Stimulated activated CD8-positive, alpha-beta memory T cell treated with anti-CD3 and anti-CD28 coated beads, Interleukin-12 subunit alpha, Interleukin-12 subunit beta, amount 100 ng/mL, for 24 hours (primary cell): ENCODE results near the gene BCAM.
"Not testable (repeated sequence)": the region's sequence is repeated elsewhere in the genome, so short reads cannot be mapped to it uniquely, and the experiment has no call there.

Experiments used
- DNase-seq: peaks from one replicate; pipeline ENCODE4 v3.0.0-alpha.2; 2020; ENCODE audit errors: extremely low read depth

BCAM gene

GRCh38 chr19:44848812-44849447, 40.0 kb downstream of the BCAM start:
- no peak for DNase-seq

DNA sequence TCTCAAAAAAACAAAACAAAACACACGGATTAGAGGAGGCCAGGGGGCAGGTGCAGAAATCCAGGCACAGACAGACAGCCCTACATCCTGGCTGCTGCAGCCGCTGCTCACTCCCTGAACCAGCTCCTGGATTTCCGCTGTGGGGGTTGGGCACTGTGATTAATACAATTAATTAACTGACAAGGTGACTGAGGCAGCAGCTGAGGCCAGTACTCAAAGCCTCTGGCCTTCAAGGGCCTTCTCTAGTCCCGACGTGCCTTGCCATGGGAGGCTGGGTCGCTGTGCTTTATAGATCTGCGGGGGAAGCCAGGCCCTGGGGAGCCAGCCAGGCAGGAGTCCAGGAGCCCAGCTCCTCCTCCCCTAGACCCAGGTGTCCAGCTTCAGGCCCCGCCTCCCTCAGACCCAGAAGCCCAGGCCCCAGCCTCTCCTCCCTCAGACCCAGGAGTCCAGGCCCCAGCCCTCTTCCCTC, 41.8 kb downstream of the BCAM start:
- no peak for DNase-seq

GRCh38 chr19:44851427-44851826, 42.5 kb downstream of the BCAM start:
- no peak for DNase-seq

- no peak for DNase-seq
These were observed 46.7 kb downstream of the BCAM start for GRCh38 chr19:44855606-44856005.

DNA sequence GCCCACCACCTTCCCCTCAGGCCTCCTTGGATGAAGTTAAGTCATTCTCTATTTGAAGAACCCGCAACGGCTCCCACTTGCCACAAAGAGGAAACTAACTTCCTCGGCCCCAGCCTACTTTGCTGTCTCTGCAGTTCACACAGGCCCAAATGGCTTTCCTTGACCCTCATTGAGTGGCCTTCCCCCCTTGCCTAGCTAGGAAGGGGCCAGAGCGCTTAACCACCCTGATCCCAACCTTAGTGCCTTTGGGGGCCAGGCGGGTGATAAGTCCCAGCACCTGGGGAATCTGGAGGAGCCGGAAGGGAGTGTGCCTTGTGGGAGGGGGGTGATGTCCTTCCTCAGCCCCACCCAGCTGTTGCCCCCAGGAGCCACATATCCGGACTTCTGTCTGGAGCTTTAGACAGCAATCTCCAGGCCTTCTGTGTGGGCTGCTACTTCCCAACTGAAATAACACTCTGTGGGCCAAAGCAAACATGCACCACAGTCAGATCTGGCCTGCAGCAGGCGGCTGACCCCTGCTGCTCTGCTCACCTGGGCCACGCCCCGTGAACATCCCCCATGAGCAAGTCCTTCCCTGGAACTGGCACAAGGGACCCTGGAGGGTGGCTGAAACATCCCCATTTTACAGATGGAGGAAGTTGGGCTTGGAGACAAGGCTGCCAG, 47.6 kb downstream of the BCAM start:
- DNase-seq, result no peak

- DNase-seq, result no peak
These were observed 48.9 kb downstream of the BCAM start for GRCh38 chr19:44857837-44858236.

DNA sequence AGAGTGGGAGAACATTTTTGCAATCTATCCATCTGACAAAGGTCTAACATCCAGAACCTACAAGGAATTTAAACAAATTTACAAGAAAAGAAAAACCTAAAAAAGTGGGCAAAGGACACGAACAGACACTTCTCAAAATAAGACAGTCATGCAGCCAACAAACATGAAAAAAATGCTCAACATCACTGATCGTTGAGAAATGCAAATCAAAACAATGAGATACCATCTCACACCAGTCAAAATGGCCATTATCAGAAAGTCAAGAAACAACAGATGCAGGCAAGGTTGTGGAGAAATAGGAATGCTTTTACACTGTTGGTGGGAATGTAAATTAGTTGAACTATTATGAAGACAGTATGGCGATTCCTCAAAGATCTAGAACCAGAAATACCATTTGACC, 52.7 kb downstream of the BCAM start:
- not testable (repeated sequence) for DNase-seq

- no peak for DNase-seq
These were observed 55.1 kb downstream of the BCAM start for GRCh38 chr19:44863990-44864389.

DNA sequence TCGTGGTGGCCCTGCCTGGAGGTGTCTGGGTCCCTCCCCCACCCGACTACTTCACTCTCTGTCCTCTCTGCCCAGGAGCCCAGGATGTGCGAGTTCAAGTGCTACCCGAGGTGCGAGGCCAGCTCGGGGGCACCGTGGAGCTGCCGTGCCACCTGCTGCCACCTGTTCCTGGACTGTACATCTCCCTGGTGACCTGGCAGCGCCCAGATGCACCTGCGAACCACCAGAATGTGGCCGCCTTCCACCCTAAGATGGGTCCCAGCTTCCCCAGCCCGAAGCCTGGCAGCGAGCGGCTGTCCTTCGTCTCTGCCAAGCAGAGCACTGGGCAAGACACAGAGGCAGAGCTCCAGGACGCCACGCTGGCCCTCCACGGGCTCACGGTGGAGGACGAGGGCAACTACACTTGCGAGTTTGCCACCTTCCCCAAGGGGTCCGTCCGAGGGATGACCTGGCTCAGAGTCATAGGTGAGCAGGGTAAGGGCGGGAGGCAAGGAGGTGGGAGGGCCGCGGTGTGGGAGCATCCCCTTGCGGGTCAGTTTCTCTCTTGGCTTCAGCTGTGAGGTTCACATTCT, 56.4 kb downstream of the BCAM start:
- DNase-seq, result no peak

DNA sequence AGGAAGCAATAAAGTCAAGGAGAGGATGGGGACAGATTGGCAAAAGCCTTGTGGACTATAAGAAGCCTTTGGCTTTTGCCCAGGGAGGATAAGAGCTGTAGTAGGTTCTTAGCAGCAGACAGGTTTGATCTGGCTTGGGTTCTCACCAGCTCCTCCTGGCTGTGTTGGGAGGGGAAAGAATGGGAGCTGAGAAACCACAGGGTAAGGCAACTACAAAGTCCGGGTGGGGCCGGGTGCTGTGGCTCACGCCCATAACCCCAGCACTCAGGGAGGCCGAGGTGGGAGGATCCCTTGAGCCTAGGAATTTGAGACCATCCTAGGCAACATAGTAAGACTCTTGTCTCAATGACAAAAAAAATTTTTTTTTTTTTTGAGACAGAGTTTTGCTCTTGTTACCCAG, 57.8 kb downstream of the BCAM start:
- DNase-seq, result no peak

DNA sequence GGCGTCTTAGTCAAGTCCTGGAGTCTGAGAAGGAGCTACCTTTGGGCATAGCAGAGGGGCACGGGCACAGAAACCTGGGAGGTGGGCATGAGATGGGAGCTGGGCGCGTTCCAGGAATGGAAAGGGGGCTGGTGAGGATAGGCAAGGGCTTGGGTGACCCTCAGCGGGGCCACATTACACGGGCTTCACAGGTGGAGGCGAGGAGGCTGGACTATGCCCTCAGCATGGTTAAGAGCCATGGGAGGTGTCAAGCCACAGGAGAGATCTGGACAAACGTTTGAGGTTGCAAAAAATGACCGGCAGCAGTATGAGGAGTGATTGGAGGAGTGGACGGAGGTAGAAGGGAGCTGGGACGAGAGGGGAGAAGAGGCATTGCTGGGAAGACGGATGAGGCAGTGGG, 58.7 kb downstream of the BCAM start:
- no peak for DNase-seq

DNA sequence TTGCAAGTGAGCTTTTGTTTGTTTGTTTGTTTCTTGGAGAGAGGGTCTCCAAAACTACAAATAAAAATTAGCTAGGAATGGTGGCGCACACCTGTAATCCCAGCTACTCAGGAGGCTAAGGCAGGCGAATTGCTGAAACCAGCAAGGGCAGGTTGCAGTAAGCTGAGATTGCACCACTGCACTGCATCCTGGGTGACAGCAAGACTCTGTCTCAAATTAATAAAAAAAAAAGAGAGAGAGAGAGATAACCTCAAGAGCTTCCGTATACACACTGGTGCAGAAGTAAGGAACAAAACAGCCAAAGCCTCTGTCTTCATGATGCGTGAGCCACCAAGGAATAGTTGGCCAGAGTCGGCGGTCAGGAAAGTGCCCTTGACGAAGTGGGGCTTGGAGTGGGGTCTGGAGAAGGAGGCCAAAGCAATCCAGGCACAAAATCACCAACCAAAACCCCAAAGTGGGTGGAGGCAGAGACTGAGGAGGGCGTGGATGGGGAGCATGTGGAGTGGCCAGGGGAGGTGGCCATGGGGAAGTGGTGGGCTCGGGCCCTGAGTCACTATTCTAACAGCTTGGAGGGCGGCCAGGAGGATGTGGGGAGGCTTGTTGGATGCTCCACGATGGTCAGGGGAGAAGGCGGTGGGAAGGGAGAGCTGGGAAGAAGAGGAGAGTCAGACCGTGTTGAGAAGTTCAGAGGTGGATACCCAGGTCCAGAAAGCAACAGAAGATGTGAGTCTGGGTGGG, 61.0 kb downstream of the BCAM start:
- DNase-seq, result no peak
